Stimulated activated CD4-positive, alpha-beta T cell treated with anti-CD3 and anti-CD28 coated beads, Interleukin-2, amount 100 ng/mL, for 4 hours (primary cell): ENCODE data around the gene TOR2A.
"Not testable (repeated sequence)": the region's sequence is repeated elsewhere in the genome, so short reads cannot be mapped to it uniquely, and the experiment has no call there.

Source experiments
- DNase-seq: peaks from one replicate; pipeline ENCODE4 v3.0.0-alpha.2; 2020; ENCODE audit warnings: low read depth

Gene TOR2A

GRCh38 chr9:127734747-127735529, at the start of gene TOR2A:
TSS of gene TOR2A (minus strand) at chr9:127735294. CDS start at chr9:127735270, 24 bp downstream.
- peak; percentile 95 for DNase-seq

- DNase-seq, result no peak
Measured at GRCh38 chr9:127783111-127784008, 48.3 kb upstream of the TOR2A start.

GRCh38 chr9:127781806-127782205, 46.7 kb upstream of the TOR2A start:
- no peak for DNase-seq

- DNase-seq, result not testable (repeated sequence)
Measured at GRCh38 chr9:127780909-127781308, 45.8 kb upstream of the TOR2A start.

- DNase-seq, result no peak
Measured at GRCh38 chr9:127780126-127780885, 45.2 kb upstream of the TOR2A start.

- DNase-seq, result peak; percentile 56
Measured at GRCh38 chr9:127779136-127779981, 44.3 kb upstream of the TOR2A start.

GRCh38 chr9:127778280-127779135, 43.4 kb upstream of the TOR2A start, which contains the start of gene SH2D3C:
TSS of gene SH2D3C (minus strand) at chr9:127778666. CDS start at chr9:127778627, 39 bp downstream.
- no peak for DNase-seq

- DNase-seq, result no peak
Measured at GRCh38 chr9:127777368-127777980, 42.4 kb upstream of the TOR2A start.

GRCh38 chr9:127776924-127777289, 41.8 kb upstream of the TOR2A start:
- no peak for DNase-seq

GRCh38 chr9:127776195-127776923, 41.3 kb upstream of the TOR2A start:
- DNase-seq, result peak; percentile 69

- no peak for DNase-seq
Measured at GRCh38 chr9:127773981-127774380, 38.9 kb upstream of the TOR2A start.

- no peak for DNase-seq
Measured at GRCh38 chr9:127773272-127773671, 38.2 kb upstream of the TOR2A start.

- no peak for DNase-seq
Measured at GRCh38 chr9:127772603-127773002, 37.5 kb upstream of the TOR2A start.

- no peak for DNase-seq
Measured at GRCh38 chr9:127771570-127772189, 36.6 kb upstream of the TOR2A start.

GRCh38 chr9:127770905-127771569, 35.9 kb upstream of the TOR2A start:
- DNase-seq, result peak; percentile 96

GRCh38 chr9:127770583-127770904, 35.5 kb upstream of the TOR2A start:
- no peak for DNase-seq

GRCh38 chr9:127769929-127770582, 35.0 kb upstream of the TOR2A start:
- no peak for DNase-seq

GRCh38 chr9:127769101-127769500, 34.0 kb upstream of the TOR2A start:
- DNase-seq, result no peak
